Loucy (cell line): ENCODE results near the gene TNFSF12.

Source experiments
- CTCF ChIP-seq: fragments of 200-600 bp; sonication (generic); conservative IDR thresholded peaks from 2 replicates; pipeline ENCODE4 v1.5.1; 2014; ENCODE audit warnings: mild to moderate bottlenecking, antibody characterized with exemption, low read length
- EZH2phosphoT487 ChIP-seq: fragments of 200-600 bp; IDR thresholded peaks from 2 replicates; pipeline ENCODE4 v1.6.1; 2018; ENCODE audit warnings: antibody characterized with exemption, mild to moderate bottlenecking, moderate library complexity, borderline replicate concordance

- no peak for TF ChIP-seq CTCF
- no peak for TF ChIP-seq EZH2phosphoT487
Measured at GRCh38 chr17:7588553-7589203, 39.8 kb downstream of the TNFSF12 start.
